Mesendoderm (in vitro differentiated cells): ENCODE data around the gene TWF1.

Experiments
- DNase-seq: peaks from one replicate; pipeline ENCODE4 v3.0.0; 2013
- H2AK5ac ChIP-seq: 2 replicates; pipeline ENCODE4 v1.6.1; 2013; ENCODE audit warnings: low read length, inconsistent platforms
- H2BK120ac ChIP-seq: 2 replicates; pipeline ENCODE4 v1.6.1; 2013; ENCODE audit warnings: low read depth, mild to moderate bottlenecking, low read length, moderate library complexity, mixed read lengths
- H2BK15ac ChIP-seq: replicated peaks from 2 replicates; pipeline ENCODE4 v1.6.1; 2013; ENCODE audit warnings: low read depth, mild to moderate bottlenecking, moderate library complexity
- H2BK5ac ChIP-seq: 2 replicates; pipeline ENCODE4 v1.6.1; 2013; ENCODE audit warnings: low read length, inconsistent platforms
- H3K18ac ChIP-seq: 2 replicates; pipeline ENCODE4 v1.6.1; 2013; ENCODE audit warnings: mild to moderate bottlenecking, low read length, mixed read lengths
- H3K23ac ChIP-seq: one replicate; pipeline ENCODE4 v1.6.1; 2013; ENCODE audit warnings: low read length
- H3K27ac ChIP-seq: 2 replicates; pipeline ENCODE4 v1.5.1; 2013; ENCODE audit warnings: low read depth, mild to moderate bottlenecking, inconsistent platforms, low read length, moderate library complexity
- H3K27me3 ChIP-seq: 2 replicates; pipeline ENCODE4 v1.6.1; 2013; ENCODE audit warnings: low read length, control low read depth, mild to moderate bottlenecking, inconsistent platforms; ENCODE audit not compliant: insufficient read depth, poor library complexity
- H3K36me3 ChIP-seq: 2 replicates; pipeline ENCODE4 v1.6.1; 2013; ENCODE audit warnings: low read length, inconsistent platforms; ENCODE audit not compliant: control insufficient read depth, insufficient read depth
- H3K4ac ChIP-seq: one replicate; pipeline ENCODE4 v1.6.1; 2013; ENCODE audit warnings: low read depth, mild to moderate bottlenecking, low read length, moderate library complexity
- H3K4me1 ChIP-seq: 2 replicates; pipeline ENCODE4 v1.6.1; 2013; ENCODE audit warnings: low read depth, low read length, inconsistent platforms; ENCODE audit not compliant: control insufficient read depth
- H3K4me2 ChIP-seq: 2 replicates; pipeline ENCODE4 v1.6.1; 2013; ENCODE audit warnings: low read length
- H3K4me3 ChIP-seq: 2 replicates; pipeline ENCODE4 v1.5.1; 2013; ENCODE audit warnings: mild to moderate bottlenecking, low read length
- H3K56ac ChIP-seq: one replicate; pipeline ENCODE4 v1.6.1; 2013; ENCODE audit warnings: low read length
- H3K79me1 ChIP-seq: 2 replicates; pipeline ENCODE4 v1.6.1; 2013; ENCODE audit warnings: low read length, inconsistent platforms
- H3K79me2 ChIP-seq: 2 replicates; pipeline ENCODE4 v1.6.1; 2013; ENCODE audit warnings: mild to moderate bottlenecking, low read length; ENCODE audit not compliant: control insufficient read depth, insufficient read depth
- H3K9ac ChIP-seq: 2 replicates; pipeline ENCODE4 v1.6.1; 2013; ENCODE audit warnings: low read length, inconsistent platforms
- H4K5ac ChIP-seq: one replicate; pipeline ENCODE4 v1.6.1; 2013; ENCODE audit warnings: low read length
- H4K8ac ChIP-seq: one replicate; pipeline ENCODE4 v1.6.1; 2013; ENCODE audit warnings: low read depth, mild to moderate bottlenecking, control low read depth, low read length, moderate library complexity
- WGBS: extraction: QIAGEN DNeasy Blood & Tissue Kit; methylation state at CpG from one replicate; pipeline ENCODE4 v1.1.7; 2013; ENCODE audit warnings: low lambda C conversion rate, missing lambda C conversion rate; ENCODE audit not compliant: insufficient coverage; ENCODE audit errors: extremely low coverage; 5-methylcytosine and 5-hydroxymethylcytosine counted together

Gene TWF1

GRCh38 chr12:43797561-43798217, 8.4 kb downstream of the TWF1 start:
- no peaks in the 10 kb centered on the region for H3K79me2 ChIP-seq
- H3K27ac ChIP-seq: no peak overlapping the region
- WGBS: 100% methylated on average over 1 of the region's 4 CpGs
- H3K79me1 ChIP-seq: no peaks in the 10 kb centered on the region
- no peak overlapping the region for H4K5ac ChIP-seq
- no peak overlapping the region for H4K8ac ChIP-seq
- no peak overlapping the region for H2BK120ac ChIP-seq
- H2BK15ac ChIP-seq: no peak overlapping the region
- peaks cover 1% of the 10 kb centered on the region for H3K36me3 ChIP-seq
- H3K4me1 ChIP-seq: no peaks in the 10 kb centered on the region
- no peak overlapping the region for H3K4me2 ChIP-seq
- no peak overlapping the region for H3K9ac ChIP-seq
- no peak overlapping the region for H2BK5ac ChIP-seq
- no peak overlapping the region for H3K4ac ChIP-seq
- no peak for DNase-seq
- no peak overlapping the region for H3K23ac ChIP-seq
- no peak overlapping the region for H3K4me3 ChIP-seq
- no peak overlapping the region for H3K18ac ChIP-seq
- H2AK5ac ChIP-seq: no peak overlapping the region
- no peak overlapping the region for H3K56ac ChIP-seq
- no peaks in the 10 kb centered on the region for H3K27me3 ChIP-seq

- Histone ChIP-seq H3K27ac (no peak overlapping the region), H3K4me3 (no peak overlapping the region), H3K23ac (no peak overlapping the region), H3K79me1 (no peaks in the 10 kb centered on the region), H2BK15ac (no peak overlapping the region), H2AK5ac (no peak overlapping the region), H3K4ac (no peak overlapping the region), H3K56ac (no peak overlapping the region), H4K5ac (no peak overlapping the region), H2BK120ac (no peak overlapping the region), H3K36me3 (peaks cover 1% of the 10 kb centered on the region), H3K27me3 (no peaks in the 10 kb centered on the region), H3K9ac (no peak overlapping the region), H3K18ac (no peak overlapping the region), H3K4me1 (no peaks in the 10 kb centered on the region), H2BK5ac (no peak overlapping the region), H4K8ac (no peak overlapping the region), H3K4me2 (no peak overlapping the region), H3K79me2 (no peaks in the 10 kb centered on the region)
- WGBS: no CpG with 5 or more reads among the region's 2 CpGs
- DNase-seq: no peak
These were observed 10.3 kb downstream of the TWF1 start for GRCh38 chr12:43795716-43796280.

GRCh38 chr12:43789941-43790340, 16.2 kb downstream of the TWF1 start:
- Histone ChIP-seq H3K79me1 (no peaks in the 10 kb centered on the region), H3K23ac (no peak overlapping the region), H2AK5ac (no peak overlapping the region), H3K36me3 (no peaks in the 10 kb centered on the region), H3K4me3 (no peak overlapping the region), H4K8ac (no peak overlapping the region), H3K4ac (no peak overlapping the region), H3K27me3 (no peaks in the 10 kb centered on the region), H2BK15ac (no peak overlapping the region), H2BK5ac (no peak overlapping the region), H3K27ac (no peak overlapping the region), H3K4me2 (no peak overlapping the region), H3K18ac (no peak overlapping the region), H2BK120ac (no peak overlapping the region), H3K9ac (no peak overlapping the region), H3K4me1 (no peaks in the 10 kb centered on the region), H4K5ac (no peak overlapping the region), H3K56ac (no peak overlapping the region), H3K79me2 (no peaks in the 10 kb centered on the region)
- peak; percentile 60 for DNase-seq

- no peak overlapping the region for H4K8ac ChIP-seq
- H3K79me1 ChIP-seq: no peaks in the 10 kb centered on the region
- no peak overlapping the region for H3K56ac ChIP-seq
- H2BK5ac ChIP-seq: no peak overlapping the region
- H3K23ac ChIP-seq: no peak overlapping the region
- DNase-seq: no peak
- no peak overlapping the region for H3K27ac ChIP-seq
- no peaks in the 10 kb centered on the region for H3K36me3 ChIP-seq
- no peak overlapping the region for H3K18ac ChIP-seq
- H3K79me2 ChIP-seq: no peaks in the 10 kb centered on the region
- H2BK15ac ChIP-seq: no peak overlapping the region
- no peak overlapping the region for H2AK5ac ChIP-seq
- no peak overlapping the region for H3K4me3 ChIP-seq
- H2BK120ac ChIP-seq: no peak overlapping the region
- H3K4ac ChIP-seq: no peak overlapping the region
- no peak overlapping the region for H3K4me2 ChIP-seq
- H4K5ac ChIP-seq: no peak overlapping the region
- no peaks in the 10 kb centered on the region for H3K27me3 ChIP-seq
- no peak overlapping the region for H3K9ac ChIP-seq
- H3K4me1 ChIP-seq: no peaks in the 10 kb centered on the region
These were observed 19.0 kb downstream of the TWF1 start for GRCh38 chr12:43786899-43787693.

- Histone ChIP-seq H3K79me1 (no peaks in the 10 kb centered on the region), H3K4me1 (no peaks in the 10 kb centered on the region), H3K36me3 (no peaks in the 10 kb centered on the region), H2BK15ac (no peak overlapping the region), H3K79me2 (no peaks in the 10 kb centered on the region), H3K56ac (no peak overlapping the region), H2BK5ac (no peak overlapping the region), H3K18ac (no peak overlapping the region), H3K4me2 (no peak overlapping the region), H4K8ac (no peak overlapping the region), H3K27ac (no peak overlapping the region), H4K5ac (no peak overlapping the region), H3K27me3 (no peaks in the 10 kb centered on the region), H3K4ac (no peak overlapping the region), H3K4me3 (no peak overlapping the region), H3K23ac (no peak overlapping the region), H2BK120ac (no peak overlapping the region), H3K9ac (no peak overlapping the region), H2AK5ac (no peak overlapping the region)
- WGBS: no CpG with 5 or more reads among the region's 3 CpGs
- DNase-seq: peak; percentile 46
These were observed 29.6 kb downstream of the TWF1 start for GRCh38 chr12:43776498-43776897.
